Gastrocnemius medialis (tissue), 4 donors: ENCODE results near the gene ATIC.

ENCODE experiments used
- CTCF ChIP-seq, 5 experiments: fragments of 450-650 bp in 3 of 5; fragments of 200-600 bp in 2 of 5; sonication (generic) in 2 of 5; IDR thresholded peaks in 4 of 5; conservative IDR thresholded peaks in 1 of 5; 1 replicate in 4 of 5; 2 replicates in 1 of 5; pipeline ENCODE4 v1.5.1; 2016 to 2019; ENCODE audit warnings: antibody characterized with exemption in 5 of 5, mild to moderate bottlenecking in 3 of 5, moderate library complexity in 3 of 5
- POLR2A ChIP-seq, 2 donors: fragments of 450-650 bp; IDR thresholded peaks; one replicate each; pipeline ENCODE4 v1.6.1; 2017; ENCODE audit warnings: antibody characterized with exemption in 2 of 2, mild to moderate bottlenecking in 2 of 2, moderate library complexity in 2 of 2

GRCh38 chr2:215314896-215315295 lies 3.0 kb downstream of the ATIC start:
- TF ChIP-seq CTCF (IDR thresholded peaks at IDR 0.05 in 4 of 5, conservative IDR thresholded peaks at IDR 0.05 in 1 of 5): no peak
- no peak for TF ChIP-seq POLR2A (IDR thresholded peaks at IDR 0.05)
